GM23338 (cell line): ENCODE measurements around the gene CHTF8. TPM values are rescaled to one million over a fixed set of nuclear protein-coding genes. Genes with fewer than 3 reads are reported as not detected.

Experiments used
- ATAC-seq: fragments of 200-7000 bp; cut with Tn5 transposase; 3 replicates; pipeline ENCODE4 v1.9.1; 2020
- DNase-seq: peaks from one replicate; pipeline ENCODE4 v3.0.0-alpha.2; 2015; ENCODE audit warnings: low spot score
- H2AFZ ChIP-seq: fragments of 200-600 bp; sonication (generic); 2 replicates; pipeline ENCODE4 v1.8.0; 2016; ENCODE audit warnings: antibody characterized with exemption, mild to moderate bottlenecking, moderate library complexity
- H3F3A ChIP-seq: fragments of 200-600 bp; sonication (generic); replicated peaks from 2 replicates; pipeline ENCODE4 v1.8.0; 2017; ENCODE audit warnings: antibody characterized with exemption, mixed run types, low read depth
- H3K27ac ChIP-seq: fragments of 200-600 bp; sonication (generic); 2 replicates; pipeline ENCODE4 v1.6.1; 2016; ENCODE audit warnings: low read depth
- H3K27me3 ChIP-seq: fragments of 200-600 bp; sonication (generic); 2 replicates; pipeline ENCODE4 v1.8.0; 2016; ENCODE audit warnings: mild to moderate bottlenecking, mixed run types, moderate library complexity; ENCODE audit not compliant: insufficient read depth
- H3K36me3 ChIP-seq: fragments of 200-600 bp; sonication (generic); 2 replicates; pipeline ENCODE4 v1.8.0; 2016; ENCODE audit warnings: mild to moderate bottlenecking; ENCODE audit not compliant: insufficient read depth
- H3K4me1 ChIP-seq: fragments of 200-600 bp; sonication (generic); 2 replicates; pipeline ENCODE4 v1.8.0; 2016; ENCODE audit warnings: mild to moderate bottlenecking, moderate library complexity; ENCODE audit not compliant: insufficient read depth
- H3K4me2 ChIP-seq: fragments of 200-600 bp; sonication (generic); 2 replicates; pipeline ENCODE4 v1.7.1; 2017; ENCODE audit warnings: mixed run types
- H3K4me3 ChIP-seq: fragments of 200-600 bp; sonication (generic); 2 replicates; pipeline ENCODE4 v1.6.1; 2016; ENCODE audit warnings: mixed run types
- H3K79me2 ChIP-seq: fragments of 200-600 bp; sonication (generic); replicated peaks from 2 replicates; pipeline ENCODE4 v1.8.0; 2017; ENCODE audit warnings: mild to moderate bottlenecking; ENCODE audit not compliant: insufficient read depth
- H3K9me2 ChIP-seq: fragments of 200-600 bp; sonication (generic); 2 replicates; pipeline ENCODE4 v1.8.0; 2017; ENCODE audit not compliant: insufficient read depth
- H4K20me1 ChIP-seq: fragments of 200-600 bp; sonication (generic); replicated peaks from 2 replicates; pipeline ENCODE4 v1.8.0; 2017; ENCODE audit warnings: mild to moderate bottlenecking; ENCODE audit not compliant: insufficient read depth
- H3K27ac Mint-ChIP-seq: 2 replicates; pipeline ENCODE4 v1.8.0; 2020; ENCODE audit warnings: inconsistent platforms, mild to moderate bottlenecking, moderate library complexity, mixed read lengths
- H3K27me3 Mint-ChIP-seq: 3 replicates; pipeline ENCODE4 v1.8.0; 2022; ENCODE audit warnings: low read depth, mild to moderate bottlenecking, moderate library complexity, mixed read lengths, inconsistent platforms; ENCODE audit not compliant: insufficient read depth, poor library complexity
- H3K36me3 Mint-ChIP-seq: 3 replicates; pipeline ENCODE4 v1.8.0; 2021; ENCODE audit warnings: low read depth, mild to moderate bottlenecking, inconsistent platforms, moderate library complexity, mixed read lengths
- H3K4me1 Mint-ChIP-seq: 3 replicates; pipeline ENCODE4 v1.8.0; 2020; ENCODE audit warnings: mild to moderate bottlenecking, inconsistent platforms, mixed read lengths
- H3K4me3 Mint-ChIP-seq: 3 replicates; pipeline ENCODE4 v1.8.0; 2021; ENCODE audit warnings: moderate library complexity, mild to moderate bottlenecking, inconsistent platforms, mixed read lengths
- H3K9me3 Mint-ChIP-seq: 3 replicates; pipeline ENCODE4 v1.8.0; 2020; ENCODE audit warnings: moderate library complexity, mild to moderate bottlenecking, inconsistent platforms, mixed read lengths
- EZH2 ChIP-seq: fragments of 200-600 bp; sonication (generic); IDR thresholded peaks from one replicate; pipeline ENCODE4 v1.8.0; 2017; ENCODE audit warnings: antibody characterized with exemption, mild to moderate bottlenecking, low read depth; ENCODE audit not compliant: unreplicated experiment
- NANOG ChIP-seq: IDR thresholded peaks from 2 replicates; pipeline ENCODE4 v1.6.1; 2016; ENCODE audit warnings: antibody characterized with exemption, borderline replicate concordance
- POLR2AphosphoS5 ChIP-seq: IDR thresholded peaks from 2 replicates; pipeline ENCODE4 v1.6.1; 2016; ENCODE audit warnings: antibody characterized with exemption, low read depth
- ZNF331 ChIP-seq: fragments of 250-450 bp; sonication (Bioruptor Pico); IDR thresholded peaks from 2 replicates; pipeline ENCODE4 v1.5.0; 2020; ENCODE audit warnings: low read depth, mild to moderate bottlenecking, moderate library complexity
- polyA plus RNA-seq: library from polyadenylated mRNA; unstranded; fragments of >200 nt; fragmentation: Nextera tagmentation; extraction: Ambion mirVana; gene quantifications from 2 replicates; pipeline ENCODE4 v1.2.1, GENCODE V29; 2016
- total RNA-seq: library from RNA; depleted of rRNA; stranded (reverse); fragments of >200 nt; shearing (Covaris generic); gene quantifications from 2 replicates; pipeline ENCODE4 v1.2.3, GENCODE V29; 2014
- TF ChIP-seq, protein P1 (sequence below): fragments of 250-450 bp; sonication (Bioruptor Pico); IDR thresholded peaks from 2 replicates; pipeline ENCODE4 v1.5.0; 2020; ENCODE audit warnings: mild to moderate bottlenecking, moderate library complexity
- TF ChIP-seq, protein P2 (sequence below), 2 experiments: fragments of 200-600 bp in 1 of 2; sonication (generic) in 1 of 2; conservative IDR thresholded peaks; 2 replicates each; pipeline versions ENCODE4 v1.5.1 to v1.6.1; 2016 to 2017; ENCODE audit warnings: antibody characterized with exemption in 2 of 2, low read depth in 2 of 2, mild to moderate bottlenecking in 2 of 2, moderate library complexity in 1 of 2

CHTF8 gene
- total and polyA plus RNA-seq, 2 experiments from 2014 or later = 24.4 to 155 TPM

DNA sequence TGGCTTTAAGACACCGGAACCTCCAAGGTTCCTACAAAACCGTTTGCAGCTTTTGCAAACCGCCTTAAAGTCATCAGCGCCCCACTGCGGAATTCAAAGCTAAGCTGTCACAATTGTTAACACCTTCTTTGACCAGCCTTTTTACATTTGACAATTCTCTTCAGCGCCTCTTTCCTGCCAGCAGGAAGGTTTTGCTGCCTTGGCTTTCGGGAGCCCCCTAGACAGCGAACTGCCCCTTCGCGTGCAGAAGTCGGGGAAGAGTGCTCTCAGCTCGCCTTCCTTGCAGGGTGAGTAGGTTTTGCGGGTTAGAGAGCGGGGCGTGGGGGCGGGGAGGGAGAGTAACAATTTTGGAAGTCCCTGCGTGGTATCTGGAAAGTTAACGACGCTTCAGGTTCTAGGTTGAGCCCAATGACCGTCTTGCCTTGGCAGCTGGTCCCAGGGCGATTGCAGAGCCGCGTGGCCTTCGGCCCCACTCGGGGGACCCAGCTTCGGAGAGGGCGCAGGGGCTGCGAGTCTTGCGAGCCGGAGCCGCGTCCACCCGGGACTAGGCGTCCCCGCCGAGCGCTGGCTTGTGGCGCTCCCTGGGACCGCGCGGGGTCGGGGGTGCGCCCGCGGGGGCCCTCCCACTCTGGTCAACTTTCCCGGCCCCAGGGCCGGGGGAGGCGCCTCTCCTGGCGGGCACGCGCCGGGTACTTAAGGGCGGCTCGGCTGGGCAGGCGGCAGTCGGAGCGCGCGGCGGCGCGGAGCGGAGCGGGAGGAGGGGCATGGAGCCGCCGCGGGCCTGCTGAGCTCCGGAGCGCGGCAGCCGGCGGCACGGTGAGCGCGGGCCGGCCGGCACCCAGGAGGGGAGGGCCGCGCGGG lies 26.7 kb downstream of the CHTF8 start, which contains the start of gene HAS3:
Gene HAS3, plus strand, starts transcription at position 153 of the 861 bp plus-strand sequence. CDS start 3,743 bp downstream, outside the sequence.
- Mint-ChIP-seq H3K27ac (peak within 1 kb of the TSS; percentile 60; the same call in 1 of the 2 replicates), H3K27me3 (peaks cover 31% of the 10 kb centered on the region)
- no peak within 1 kb of the TSS; the same call in 1 of the 2 replicates for H2AFZ ChIP-seq

More for the DNA sequence above, 26.7 kb downstream of the CHTF8 start, which contains the start of gene HAS3:
- no peaks in the 10 kb centered on the region for H3K27me3 ChIP-seq
- Mint-ChIP-seq H3K9me3 (no peaks in the 10 kb centered on the region), H3K36me3 (peaks cover 27% of the 10 kb centered on the region), H3K4me1 (peaks cover 47% of the 10 kb centered on the region), H3K4me3 (peak within 1 kb of the TSS; percentile 94)
- peak within 1 kb of the TSS; percentile 99 for H3K4me2 ChIP-seq
- no peak within 1 kb of the TSS for H3K27ac ChIP-seq
- TF ChIP-seq ZNF331 (CRISPR knock-in tag) = no peak
- TF ChIP-seq POLR2AphosphoS5 = no peak; the same call in 1 of the 2 replicates
- TF ChIP-seq, protein P1, sequence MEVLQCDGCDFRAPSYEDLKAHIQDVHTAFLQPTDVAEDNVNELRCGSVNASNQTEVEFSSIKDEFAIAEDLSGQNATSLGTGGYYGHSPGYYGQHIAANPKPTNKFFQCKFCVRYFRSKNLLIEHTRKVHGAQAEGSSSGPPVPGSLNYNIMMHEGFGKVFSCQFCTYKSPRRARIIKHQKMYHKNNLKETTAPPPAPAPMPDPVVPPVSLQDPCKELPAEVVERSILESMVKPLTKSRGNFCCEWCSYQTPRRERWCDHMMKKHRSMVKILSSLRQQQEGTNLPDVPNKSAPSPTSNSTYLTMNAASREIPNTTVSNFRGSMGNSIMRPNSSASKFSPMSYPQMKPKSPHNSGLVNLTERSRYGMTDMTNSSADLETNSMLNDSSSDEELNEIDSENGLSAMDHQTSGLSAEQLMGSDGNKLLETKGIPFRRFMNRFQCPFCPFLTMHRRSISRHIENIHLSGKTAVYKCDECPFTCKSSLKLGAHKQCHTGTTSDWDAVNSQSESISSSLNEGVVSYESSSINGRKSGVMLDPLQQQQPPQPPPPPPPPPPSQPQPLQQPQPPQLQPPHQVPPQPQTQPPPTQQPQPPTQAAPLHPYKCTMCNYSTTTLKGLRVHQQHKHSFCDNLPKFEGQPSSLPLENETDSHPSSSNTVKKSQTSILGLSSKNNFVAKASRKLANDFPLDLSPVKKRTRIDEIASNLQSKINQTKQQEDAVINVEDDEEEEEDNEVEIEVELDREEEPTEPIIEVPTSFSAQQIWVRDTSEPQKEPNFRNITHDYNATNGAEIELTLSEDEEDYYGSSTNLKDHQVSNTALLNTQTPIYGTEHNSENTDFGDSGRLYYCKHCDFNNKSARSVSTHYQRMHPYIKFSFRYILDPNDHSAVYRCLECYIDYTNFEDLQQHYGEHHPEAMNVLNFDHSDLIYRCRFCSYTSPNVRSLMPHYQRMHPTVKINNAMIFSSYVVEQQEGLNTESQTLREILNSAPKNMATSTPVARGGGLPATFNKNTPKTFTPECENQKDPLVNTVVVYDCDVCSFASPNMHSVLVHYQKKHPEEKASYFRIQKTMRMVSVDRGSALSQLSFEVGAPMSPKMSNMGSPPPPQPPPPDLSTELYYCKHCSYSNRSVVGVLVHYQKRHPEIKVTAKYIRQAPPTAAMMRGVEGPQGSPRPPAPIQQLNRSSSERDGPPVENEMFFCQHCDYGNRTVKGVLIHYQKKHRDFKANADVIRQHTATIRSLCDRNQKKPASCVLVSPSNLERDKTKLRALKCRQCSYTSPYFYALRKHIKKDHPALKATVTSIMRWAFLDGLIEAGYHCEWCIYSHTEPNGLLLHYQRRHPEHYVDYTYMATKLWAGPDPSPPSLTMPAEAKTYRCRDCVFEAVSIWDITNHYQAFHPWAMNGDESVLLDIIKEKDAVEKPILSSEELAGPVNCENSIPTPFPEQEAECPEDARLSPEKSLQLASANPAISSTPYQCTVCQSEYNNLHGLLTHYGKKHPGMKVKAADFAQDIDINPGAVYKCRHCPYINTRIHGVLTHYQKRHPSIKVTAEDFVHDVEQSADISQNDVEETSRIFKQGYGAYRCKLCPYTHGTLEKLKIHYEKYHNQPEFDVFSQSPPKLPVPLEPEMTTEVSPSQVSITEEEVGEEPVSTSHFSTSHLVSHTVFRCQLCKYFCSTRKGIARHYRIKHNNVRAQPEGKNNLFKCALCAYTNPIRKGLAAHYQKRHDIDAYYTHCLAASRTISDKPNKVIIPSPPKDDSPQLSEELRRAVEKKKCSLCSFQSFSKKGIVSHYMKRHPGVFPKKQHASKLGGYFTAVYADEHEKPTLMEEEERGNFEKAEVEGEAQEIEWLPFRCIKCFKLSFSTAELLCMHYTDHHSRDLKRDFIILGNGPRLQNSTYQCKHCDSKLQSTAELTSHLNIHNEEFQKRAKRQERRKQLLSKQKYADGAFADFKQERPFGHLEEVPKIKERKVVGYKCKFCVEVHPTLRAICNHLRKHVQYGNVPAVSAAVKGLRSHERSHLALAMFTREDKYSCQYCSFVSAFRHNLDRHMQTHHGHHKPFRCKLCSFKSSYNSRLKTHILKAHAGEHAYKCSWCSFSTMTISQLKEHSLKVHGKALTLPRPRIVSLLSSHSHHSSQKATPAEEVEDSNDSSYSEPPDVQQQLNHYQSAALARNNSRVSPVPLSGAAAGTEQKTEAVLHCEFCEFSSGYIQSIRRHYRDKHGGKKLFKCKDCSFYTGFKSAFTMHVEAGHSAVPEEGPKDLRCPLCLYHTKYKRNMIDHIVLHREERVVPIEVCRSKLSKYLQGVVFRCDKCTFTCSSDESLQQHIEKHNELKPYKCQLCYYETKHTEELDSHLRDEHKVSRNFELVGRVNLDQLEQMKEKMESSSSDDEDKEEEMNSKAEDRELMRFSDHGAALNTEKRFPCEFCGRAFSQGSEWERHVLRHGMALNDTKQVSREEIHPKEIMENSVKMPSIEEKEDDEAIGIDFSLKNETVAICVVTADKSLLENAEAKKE (CRISPR knock-in tag) = no peak
- peak; percentile 79 for TF ChIP-seq NANOG
- TF ChIP-seq, protein P2, sequence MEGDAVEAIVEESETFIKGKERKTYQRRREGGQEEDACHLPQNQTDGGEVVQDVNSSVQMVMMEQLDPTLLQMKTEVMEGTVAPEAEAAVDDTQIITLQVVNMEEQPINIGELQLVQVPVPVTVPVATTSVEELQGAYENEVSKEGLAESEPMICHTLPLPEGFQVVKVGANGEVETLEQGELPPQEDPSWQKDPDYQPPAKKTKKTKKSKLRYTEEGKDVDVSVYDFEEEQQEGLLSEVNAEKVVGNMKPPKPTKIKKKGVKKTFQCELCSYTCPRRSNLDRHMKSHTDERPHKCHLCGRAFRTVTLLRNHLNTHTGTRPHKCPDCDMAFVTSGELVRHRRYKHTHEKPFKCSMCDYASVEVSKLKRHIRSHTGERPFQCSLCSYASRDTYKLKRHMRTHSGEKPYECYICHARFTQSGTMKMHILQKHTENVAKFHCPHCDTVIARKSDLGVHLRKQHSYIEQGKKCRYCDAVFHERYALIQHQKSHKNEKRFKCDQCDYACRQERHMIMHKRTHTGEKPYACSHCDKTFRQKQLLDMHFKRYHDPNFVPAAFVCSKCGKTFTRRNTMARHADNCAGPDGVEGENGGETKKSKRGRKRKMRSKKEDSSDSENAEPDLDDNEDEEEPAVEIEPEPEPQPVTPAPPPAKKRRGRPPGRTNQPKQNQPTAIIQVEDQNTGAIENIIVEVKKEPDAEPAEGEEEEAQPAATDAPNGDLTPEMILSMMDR (conservative IDR thresholded peaks at IDR 0.05; ENCODE audit: low read depth in 2 of 2) = peak; percentile 27 to 76; a peak in 3 of 4 replicates
- no peak for TF ChIP-seq EZH2
- H3K4me1 ChIP-seq = peaks cover 46% of the 10 kb centered on the region
- peaks cover 41% of the 10 kb centered on the region for H3K79me2 ChIP-seq
- H3F3A ChIP-seq = peaks cover 32% of the 10 kb centered on the region
- no peaks in the 10 kb centered on the region for H3K9me2 ChIP-seq
- peak; percentile 93 for DNase-seq
- H3K36me3 ChIP-seq = peaks cover 13% of the 10 kb centered on the region; the same call in 1 of the 2 replicates
- H4K20me1 ChIP-seq = no peaks in the 10 kb centered on the region
- ATAC-seq = peak; percentile 30
- H3K4me3 ChIP-seq = peak within 1 kb of the TSS; percentile 95
